ENCODE measurements around the gene POLR2B.

DNA sequence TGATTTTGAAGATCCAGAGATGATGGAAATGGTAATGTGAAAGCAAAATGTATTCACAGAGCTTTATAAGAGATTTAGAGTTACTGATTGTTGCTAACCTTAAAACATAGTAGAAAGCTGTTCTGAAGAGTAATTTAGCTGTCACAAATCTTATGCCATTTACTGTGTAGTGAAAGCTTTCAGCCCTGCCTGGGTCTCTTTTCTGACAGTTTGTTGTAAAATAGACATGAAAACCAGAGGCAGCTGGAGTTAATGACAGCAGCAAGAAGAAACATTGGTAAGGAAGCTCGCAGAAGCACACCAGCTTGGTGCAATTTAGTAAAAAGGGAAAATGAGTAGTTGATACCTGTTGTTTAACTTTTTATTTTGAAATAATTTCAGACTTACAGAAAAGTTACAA is 21.1 kb downstream of the POLR2B start:
- TF ChIP-seq, protein P1, sequence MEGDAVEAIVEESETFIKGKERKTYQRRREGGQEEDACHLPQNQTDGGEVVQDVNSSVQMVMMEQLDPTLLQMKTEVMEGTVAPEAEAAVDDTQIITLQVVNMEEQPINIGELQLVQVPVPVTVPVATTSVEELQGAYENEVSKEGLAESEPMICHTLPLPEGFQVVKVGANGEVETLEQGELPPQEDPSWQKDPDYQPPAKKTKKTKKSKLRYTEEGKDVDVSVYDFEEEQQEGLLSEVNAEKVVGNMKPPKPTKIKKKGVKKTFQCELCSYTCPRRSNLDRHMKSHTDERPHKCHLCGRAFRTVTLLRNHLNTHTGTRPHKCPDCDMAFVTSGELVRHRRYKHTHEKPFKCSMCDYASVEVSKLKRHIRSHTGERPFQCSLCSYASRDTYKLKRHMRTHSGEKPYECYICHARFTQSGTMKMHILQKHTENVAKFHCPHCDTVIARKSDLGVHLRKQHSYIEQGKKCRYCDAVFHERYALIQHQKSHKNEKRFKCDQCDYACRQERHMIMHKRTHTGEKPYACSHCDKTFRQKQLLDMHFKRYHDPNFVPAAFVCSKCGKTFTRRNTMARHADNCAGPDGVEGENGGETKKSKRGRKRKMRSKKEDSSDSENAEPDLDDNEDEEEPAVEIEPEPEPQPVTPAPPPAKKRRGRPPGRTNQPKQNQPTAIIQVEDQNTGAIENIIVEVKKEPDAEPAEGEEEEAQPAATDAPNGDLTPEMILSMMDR (IDR thresholded peaks at IDR 0.05) = no peak
- no peak for TF ChIP-seq ZNF317 (CRISPR knock-in tag; IDR thresholded peaks at IDR 0.05; ENCODE audit: borderline replicate concordance, low read depth)
- TF ChIP-seq, protein P2, sequence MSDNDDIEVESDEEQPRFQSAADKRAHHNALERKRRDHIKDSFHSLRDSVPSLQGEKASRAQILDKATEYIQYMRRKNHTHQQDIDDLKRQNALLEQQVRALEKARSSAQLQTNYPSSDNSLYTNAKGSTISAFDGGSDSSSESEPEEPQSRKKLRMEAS (CRISPR knock-in tag; IDR thresholded peaks at IDR 0.05) = no peak
- TF ChIP-seq, protein P3, sequence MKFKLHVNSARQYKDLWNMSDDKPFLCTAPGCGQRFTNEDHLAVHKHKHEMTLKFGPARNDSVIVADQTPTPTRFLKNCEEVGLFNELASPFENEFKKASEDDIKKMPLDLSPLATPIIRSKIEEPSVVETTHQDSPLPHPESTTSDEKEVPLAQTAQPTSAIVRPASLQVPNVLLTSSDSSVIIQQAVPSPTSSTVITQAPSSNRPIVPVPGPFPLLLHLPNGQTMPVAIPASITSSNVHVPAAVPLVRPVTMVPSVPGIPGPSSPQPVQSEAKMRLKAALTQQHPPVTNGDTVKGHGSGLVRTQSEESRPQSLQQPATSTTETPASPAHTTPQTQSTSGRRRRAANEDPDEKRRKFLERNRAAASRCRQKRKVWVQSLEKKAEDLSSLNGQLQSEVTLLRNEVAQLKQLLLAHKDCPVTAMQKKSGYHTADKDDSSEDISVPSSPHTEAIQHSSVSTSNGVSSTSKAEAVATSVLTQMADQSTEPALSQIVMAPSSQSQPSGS (CRISPR knock-in tag; IDR thresholded peaks at IDR 0.05; ENCODE audit: borderline replicate concordance, low read depth) = no peak
- no peak for TF ChIP-seq JUN (CRISPR knock-in tag; IDR thresholded peaks at IDR 0.05)
- no peak for TF ChIP-seq TEAD4 (CRISPR knock-in tag; IDR thresholded peaks at IDR 0.05)
- no peak for TF ChIP-seq ZNF396 (CRISPR knock-in tag; IDR thresholded peaks at IDR 0.05; ENCODE audit: borderline replicate concordance)
- no peak for TF ChIP-seq NFYB (CRISPR knock-in tag; conservative IDR thresholded peaks at IDR 0.05; ENCODE audit: low read depth)
- TF ChIP-seq, protein P4, sequence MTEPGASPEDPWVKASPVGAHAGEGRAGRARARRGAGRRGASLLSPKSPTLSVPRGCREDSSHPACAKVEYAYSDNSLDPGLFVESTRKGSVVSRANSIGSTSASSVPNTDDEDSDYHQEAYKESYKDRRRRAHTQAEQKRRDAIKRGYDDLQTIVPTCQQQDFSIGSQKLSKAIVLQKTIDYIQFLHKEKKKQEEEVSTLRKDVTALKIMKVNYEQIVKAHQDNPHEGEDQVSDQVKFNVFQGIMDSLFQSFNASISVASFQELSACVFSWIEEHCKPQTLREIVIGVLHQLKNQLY (CRISPR knock-in tag; IDR thresholded peaks at IDR 0.05) = no peak
- TF ChIP-seq, protein P5, sequence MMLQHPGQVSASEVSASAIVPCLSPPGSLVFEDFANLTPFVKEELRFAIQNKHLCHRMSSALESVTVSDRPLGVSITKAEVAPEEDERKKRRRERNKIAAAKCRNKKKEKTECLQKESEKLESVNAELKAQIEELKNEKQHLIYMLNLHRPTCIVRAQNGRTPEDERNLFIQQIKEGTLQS (CRISPR knock-in tag; conservative IDR thresholded peaks at IDR 0.05) = no peak
- TF ChIP-seq ELF4 (CRISPR knock-in tag; IDR thresholded peaks at IDR 0.05; ENCODE audit: low read depth) = no peak
- no peak for TF ChIP-seq TCF7 (CRISPR knock-in tag; IDR thresholded peaks at IDR 0.05; ENCODE audit: low read depth)
- no peak for TF ChIP-seq CREM (CRISPR knock-in tag; IDR thresholded peaks at IDR 0.05)
- no peak for TF ChIP-seq ZNF232 (CRISPR knock-in tag; IDR thresholded peaks at IDR 0.05)
